Nephron (organoid): ENCODE data around the gene CREM.

Source experiments
- H3K27ac Mint-ChIP-seq, 3 experiments: 2 replicates each; pipeline ENCODE4 v1.8.0; 2020; ENCODE audit warnings: mixed read lengths in 3 of 3, mild to moderate bottlenecking in 2 of 3, moderate library complexity in 1 of 3
- H3K27me3 Mint-ChIP-seq: 2 replicates; pipeline ENCODE4 v1.8.0; 2021; ENCODE audit warnings: low read depth, mild to moderate bottlenecking, moderate library complexity, mixed read lengths
- H3K36me3 Mint-ChIP-seq: 2 replicates; pipeline ENCODE4 v1.8.0; 2020; ENCODE audit warnings: low read depth, mixed read lengths
- H3K4me1 Mint-ChIP-seq: 2 replicates; pipeline ENCODE4 v1.8.0; 2020; ENCODE audit warnings: mixed read lengths
- H3K4me3 Mint-ChIP-seq, 3 experiments: 2 replicates each; pipeline ENCODE4 v1.8.0; 2020; ENCODE audit warnings: mild to moderate bottlenecking in 3 of 3, mixed read lengths in 3 of 3, moderate library complexity in 2 of 3
- H3K9me3 Mint-ChIP-seq: 2 replicates; pipeline ENCODE4 v1.8.0; 2020; ENCODE audit warnings: mixed read lengths
- CTCF ChIP-seq, 3 experiments: fragments of 200-600 bp; sonication (generic); IDR thresholded peaks; one replicate each; pipeline ENCODE4 v1.5.0; 2021; ENCODE audit warnings: antibody characterized with exemption in 3 of 3; ENCODE audit not compliant: unreplicated experiment in 3 of 3

The CREM gene

GRCh38 chr10:35224045-35224740 is 97.5 kb downstream of the CREM start:
- Mint-ChIP-seq H3K27me3 (no peaks in the 10 kb centered on the region), H3K27ac (no peak overlapping the region)

GRCh38 chr10:35225204-35225603 is 98.6 kb downstream of the CREM start:
- peaks cover 2% of the 10 kb centered on the region for H3K4me1 Mint-ChIP-seq
- no peak for TF ChIP-seq CTCF (IDR thresholded peaks at IDR 0.05; ENCODE audit: unreplicated experiment in 3 of 3)
- H3K4me3 Mint-ChIP-seq = no peak overlapping the region
- no peaks in the 10 kb centered on the region for H3K27me3 Mint-ChIP-seq
- H3K36me3 Mint-ChIP-seq = no peaks in the 10 kb centered on the region
- no peak overlapping the region for H3K27ac Mint-ChIP-seq
- no peaks in the 10 kb centered on the region for H3K9me3 Mint-ChIP-seq

More at GRCh38 chr10:35224045-35224740, 97.5 kb downstream of the CREM start:
- TF ChIP-seq CTCF (IDR thresholded peaks at IDR 0.05; ENCODE audit: unreplicated experiment in 3 of 3) = no peak
- Mint-ChIP-seq H3K4me3 (no peak overlapping the region), H3K4me1 (peaks cover 10% of the 10 kb centered on the region), H3K36me3 (no peaks in the 10 kb centered on the region), H3K9me3 (no peaks in the 10 kb centered on the region)

GRCh38 chr10:35226507-35226906 is 99.9 kb downstream of the CREM start:
- Mint-ChIP-seq H3K4me3 (no peak overlapping the region), H3K9me3 (no peaks in the 10 kb centered on the region), H3K27ac (no peak overlapping the region), H3K36me3 (no peaks in the 10 kb centered on the region), H3K4me1 (no peaks in the 10 kb centered on the region), H3K27me3 (no peaks in the 10 kb centered on the region)
- no peak for TF ChIP-seq CTCF (IDR thresholded peaks at IDR 0.05; ENCODE audit: unreplicated experiment in 3 of 3)

GRCh38 chr10:35228058-35228457 is 101.4 kb downstream of the CREM start:
- Mint-ChIP-seq H3K27me3 (no peaks in the 10 kb centered on the region), H3K27ac (no peak overlapping the region), H3K9me3 (no peaks in the 10 kb centered on the region), H3K4me3 (no peak overlapping the region), H3K36me3 (no peaks in the 10 kb centered on the region), H3K4me1 (peaks cover 7% of the 10 kb centered on the region)
- TF ChIP-seq CTCF (IDR thresholded peaks at IDR 0.05; ENCODE audit: unreplicated experiment in 3 of 3) = no peak

- no peak for TF ChIP-seq CTCF (IDR thresholded peaks at IDR 0.05; ENCODE audit: unreplicated experiment in 3 of 3)
- Mint-ChIP-seq H3K4me1 (peaks cover 12% of the 10 kb centered on the region), H3K36me3 (no peaks in the 10 kb centered on the region), H3K9me3 (no peaks in the 10 kb centered on the region), H3K4me3 (no peak overlapping the region), H3K27me3 (no peaks in the 10 kb centered on the region), H3K27ac (no peak overlapping the region)
These were observed 105.0 kb downstream of the CREM start for GRCh38 chr10:35231646-35232045.

- TF ChIP-seq CTCF (IDR thresholded peaks at IDR 0.05; ENCODE audit: unreplicated experiment in 3 of 3) = no peak
- Mint-ChIP-seq H3K9me3 (no peaks in the 10 kb centered on the region), H3K36me3 (no peaks in the 10 kb centered on the region), H3K4me3 (no peak overlapping the region), H3K27ac (peak overlapping the region in 1 of 3 experiments; percentile 28), H3K27me3 (no peaks in the 10 kb centered on the region), H3K4me1 (peaks cover 12% of the 10 kb centered on the region)
These were observed 105.9 kb downstream of the CREM start for GRCh38 chr10:35232527-35232926.
